Endometrial microvascular endothelial cells (primary cell): ENCODE results near the gene ZDHHC4. TPM values are rescaled to one million over a fixed set of nuclear protein-coding genes. Genes with fewer than 3 reads are reported as not detected.

Source experiments
- in situ Hi-C: cut with HindIII; loops from 2 replicates; pipeline ENCODE4 v1.10.0; 2017; ENCODE audit warnings: low sequenced_read_pairs, low pct_unique_long_range_greater_than_20kb; ENCODE audit errors: inconsistent ontology term
- total RNA-seq: library from RNA; depleted of rRNA; stranded (reverse); fragments of >200 nt; gene quantifications from one replicate; pipeline ENCODE4 v1.2.3, GENCODE V29; 2015; ENCODE audit errors: inconsistent ontology term

Gene ZDHHC4
- total RNA-seq, 1 donor from 2014 or later = 29.8 TPM

DNA sequence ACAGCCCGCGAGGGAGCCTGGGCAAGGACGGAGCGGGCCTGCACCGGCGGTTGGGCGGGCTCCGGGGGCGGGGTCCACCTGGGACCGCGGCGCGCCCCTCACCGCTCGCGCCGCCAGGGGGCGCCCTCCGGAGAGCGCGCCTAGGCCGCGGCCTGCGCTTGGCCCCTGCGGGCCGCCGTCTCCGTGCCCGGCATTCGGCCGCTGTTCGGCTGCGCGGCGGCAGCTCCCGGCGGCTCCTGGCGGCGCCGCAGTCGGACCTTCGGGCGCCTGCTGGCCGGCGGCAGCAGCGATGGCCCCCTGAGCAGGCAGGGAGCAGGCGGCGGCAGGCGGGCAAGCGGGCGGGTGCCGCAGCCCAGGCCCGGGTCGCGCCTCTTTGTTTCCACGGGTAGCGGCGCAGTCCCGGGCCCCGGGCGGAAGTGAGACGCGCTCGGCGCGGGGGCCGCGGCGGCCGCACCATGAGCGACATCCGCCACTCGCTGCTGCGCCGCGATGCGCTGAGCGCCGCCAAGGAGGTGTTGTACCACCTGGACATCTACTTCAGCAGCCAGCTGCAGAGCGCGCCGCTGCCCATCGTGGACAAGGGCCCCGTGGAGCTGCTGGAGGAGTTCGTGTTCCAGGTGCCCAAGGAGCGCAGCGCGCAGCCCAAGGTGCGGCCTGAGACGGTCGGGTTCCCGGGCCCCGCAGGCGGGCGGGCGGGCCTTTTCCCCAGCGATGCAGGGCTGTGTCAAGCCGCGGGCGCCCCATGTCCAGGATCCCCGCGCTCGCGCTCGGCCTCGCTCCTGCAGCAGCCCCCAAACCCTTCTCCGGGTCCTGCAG lies 12.8 kb downstream of the ZDHHC4 start, which contains the start of gene INTS15:
INTS15 (plus strand) TSS at position 193 of the 816 bp plus-strand sequence; CDS start at position 456, 263 bp downstream.
- in situ Hi-C loops = no loop called here

DNA sequence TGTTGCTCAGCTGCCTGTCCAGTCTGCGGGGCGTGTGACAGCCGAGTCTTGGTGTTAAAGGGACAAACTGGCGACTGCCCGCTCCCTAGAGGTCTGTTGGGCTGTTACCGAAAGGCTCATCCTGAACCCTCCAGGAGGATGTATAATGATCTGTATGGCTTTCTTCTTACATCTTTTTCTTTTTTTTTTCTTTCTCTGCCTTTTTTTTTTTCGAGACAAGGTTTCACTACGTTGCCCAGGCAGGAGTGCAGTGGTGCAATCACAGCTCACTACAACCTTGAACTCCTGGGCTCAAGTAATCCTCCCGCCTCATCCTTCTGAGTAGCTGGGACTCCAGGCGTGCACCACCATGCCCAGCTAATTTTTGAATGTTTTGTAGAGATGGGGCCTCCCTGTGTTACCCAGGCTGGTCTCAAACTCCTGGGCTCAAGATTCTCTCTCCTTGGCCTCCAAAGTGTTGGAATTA lies 13.4 kb downstream of the ZDHHC4 start:
- in situ Hi-C loops = no loop called here

DNA sequence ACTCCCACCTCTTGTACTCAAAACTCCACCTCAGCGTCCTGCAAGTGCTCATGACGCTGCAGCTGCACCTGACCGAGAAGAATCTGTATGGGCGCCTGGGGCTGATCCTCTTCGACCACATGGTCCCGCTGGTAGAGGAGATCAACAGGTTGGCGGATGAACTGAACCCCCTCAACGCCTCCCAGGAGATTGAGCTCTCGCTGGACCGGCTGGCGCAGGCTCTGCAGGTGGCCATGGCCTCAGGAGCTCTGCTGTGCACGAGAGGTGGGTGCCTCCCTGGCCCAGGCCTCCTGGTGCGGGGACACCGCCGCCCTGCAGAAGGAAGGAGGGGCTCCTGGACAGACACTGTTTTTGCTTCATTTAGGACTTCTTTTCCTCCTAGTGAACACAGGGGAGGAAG lies 22.8 kb downstream of the ZDHHC4 start:
- in situ Hi-C loops = no loop called here

DNA sequence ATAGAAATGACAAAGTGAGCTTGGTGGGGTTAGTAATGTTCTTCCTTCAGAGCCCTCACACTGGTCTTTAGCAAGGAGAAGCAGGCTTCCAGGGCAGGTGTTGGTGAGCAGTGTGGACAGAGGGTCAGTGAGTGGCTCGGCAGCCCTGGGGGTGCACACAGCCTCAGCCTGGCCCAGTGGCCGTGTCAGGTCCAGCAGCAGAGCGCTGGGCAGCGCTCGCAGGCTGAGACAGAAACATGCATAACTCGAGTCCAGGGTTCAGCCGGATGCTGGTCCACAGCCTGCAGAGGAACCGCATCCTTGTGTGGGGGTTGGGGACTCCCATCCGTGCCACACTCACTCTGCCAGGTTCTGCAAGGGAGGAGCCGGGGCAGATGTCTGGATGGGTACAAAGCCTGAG lies 27.2 kb downstream of the ZDHHC4 start:
- in situ Hi-C loops = no loop called here

DNA sequence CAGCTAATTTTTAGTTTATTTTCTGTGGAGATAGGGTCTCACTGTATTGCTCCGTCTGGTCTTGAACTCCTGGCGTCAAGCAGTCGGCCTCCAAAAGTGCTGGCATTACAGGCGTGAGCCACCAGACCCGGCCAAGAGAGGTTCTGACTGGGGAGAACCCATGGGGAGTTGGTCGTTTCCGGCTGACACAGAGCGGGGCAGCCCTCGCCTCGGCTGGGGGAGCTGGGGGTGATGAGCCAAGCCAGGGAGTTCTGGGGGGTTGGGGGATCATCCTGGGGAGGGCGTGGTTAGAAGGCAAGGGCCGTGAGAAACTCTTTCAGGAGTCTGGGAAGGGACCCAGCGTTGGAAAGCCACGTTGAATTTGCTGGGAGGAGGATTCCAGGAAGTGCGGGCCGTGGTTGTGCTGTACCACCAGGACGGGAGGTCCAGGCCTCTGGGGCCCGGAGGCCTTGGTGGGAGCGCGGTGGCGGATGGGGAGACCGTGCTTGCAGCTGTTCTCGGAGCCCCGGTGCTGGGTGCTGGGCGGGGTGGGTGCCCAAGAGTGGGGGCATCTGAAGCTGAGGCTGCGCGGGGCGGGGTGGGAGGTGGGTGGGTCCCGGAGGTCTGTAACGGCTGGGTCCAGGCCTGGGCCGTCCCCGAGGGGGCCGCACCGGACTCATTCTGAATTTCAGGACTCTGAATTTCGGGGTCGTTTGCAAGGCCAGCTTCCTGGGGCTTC lies 29.8 kb downstream of the ZDHHC4 start:
- in situ Hi-C loops = no loop called here

DNA sequence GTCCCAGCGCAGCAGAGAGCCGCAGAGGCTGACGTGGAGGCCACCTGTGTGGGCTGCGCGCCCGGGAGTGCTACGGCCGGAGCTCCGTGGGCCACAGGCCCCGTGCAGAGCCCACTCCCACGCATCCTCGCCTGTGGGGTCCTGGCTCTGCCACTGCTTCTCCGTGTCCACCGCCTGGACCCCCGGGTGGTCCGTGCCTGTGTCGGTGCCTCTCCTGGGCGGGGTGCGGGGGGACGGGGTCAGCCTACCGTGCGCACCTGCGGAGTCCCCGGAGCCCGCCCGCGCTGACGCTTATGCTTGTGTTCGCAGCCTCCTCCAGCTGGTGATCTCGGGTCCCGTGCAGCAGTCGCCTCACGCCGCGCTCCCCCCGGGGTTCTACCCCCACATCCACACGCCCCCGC lies 30.4 kb downstream of the ZDHHC4 start:
- in situ Hi-C loops = no loop called here

DNA sequence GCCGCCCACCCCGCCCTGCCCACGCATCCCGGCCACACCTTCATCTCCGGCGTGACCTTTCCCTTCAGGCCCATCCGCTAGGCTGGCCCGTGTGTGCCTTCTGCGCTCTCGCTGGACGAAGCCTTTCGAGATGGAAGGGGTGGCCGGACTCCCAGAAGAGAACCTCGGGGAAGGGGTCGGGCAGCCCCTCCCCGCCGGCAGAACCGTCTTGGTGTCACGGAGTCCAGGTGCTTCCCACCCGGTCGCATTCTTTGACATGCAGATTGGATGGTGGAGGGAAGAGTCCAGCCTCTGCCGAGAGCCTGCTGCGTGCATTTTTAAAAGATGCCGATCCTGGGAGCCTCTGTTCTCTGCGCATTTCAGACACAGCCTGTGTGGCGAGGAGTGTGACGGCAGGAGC lies 30.8 kb downstream of the ZDHHC4 start:
- in situ Hi-C loops = no loop called here

DNA sequence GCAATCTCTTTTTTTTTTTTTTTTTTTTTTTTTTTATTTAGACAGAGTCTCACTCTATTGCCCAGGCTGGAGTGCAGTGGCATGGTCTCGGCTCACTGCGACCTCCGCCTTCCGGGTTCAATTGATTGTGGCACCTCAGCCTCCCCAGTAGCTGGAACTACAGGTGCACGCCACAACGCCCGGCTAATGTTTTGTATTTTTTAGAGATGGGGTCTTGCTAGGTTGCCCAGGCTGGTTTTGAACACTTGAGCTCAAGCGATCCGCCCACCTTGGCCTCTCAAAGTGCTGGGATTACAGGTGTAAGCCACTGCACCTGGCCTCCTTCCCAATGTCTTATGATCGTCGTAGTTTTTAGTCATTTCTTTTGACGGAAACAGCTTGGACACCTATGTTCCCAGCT lies 31.5 kb downstream of the ZDHHC4 start:
- in situ Hi-C loops = no loop called here

DNA sequence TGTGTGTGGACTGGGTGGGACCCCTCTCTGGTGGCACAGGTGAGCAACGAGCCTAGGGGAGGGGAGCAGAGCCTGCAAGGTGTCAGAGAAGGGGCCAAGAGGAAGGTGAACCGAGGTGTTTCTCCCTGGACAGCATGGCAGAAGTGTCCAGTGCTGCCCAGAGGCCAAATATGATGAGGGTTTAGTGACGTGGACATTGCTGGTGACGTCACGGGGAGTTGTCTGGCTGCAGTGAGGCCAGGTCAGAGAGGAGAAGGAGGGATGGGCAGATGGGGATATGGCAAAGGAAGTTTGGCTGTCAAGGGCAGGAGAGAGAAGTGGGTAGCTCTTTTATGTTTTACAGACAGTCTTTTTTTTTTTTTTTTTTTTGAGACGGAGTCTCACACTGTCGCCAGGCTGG lies 35.6 kb downstream of the ZDHHC4 start:
- in situ Hi-C loops = no loop called here

DNA sequence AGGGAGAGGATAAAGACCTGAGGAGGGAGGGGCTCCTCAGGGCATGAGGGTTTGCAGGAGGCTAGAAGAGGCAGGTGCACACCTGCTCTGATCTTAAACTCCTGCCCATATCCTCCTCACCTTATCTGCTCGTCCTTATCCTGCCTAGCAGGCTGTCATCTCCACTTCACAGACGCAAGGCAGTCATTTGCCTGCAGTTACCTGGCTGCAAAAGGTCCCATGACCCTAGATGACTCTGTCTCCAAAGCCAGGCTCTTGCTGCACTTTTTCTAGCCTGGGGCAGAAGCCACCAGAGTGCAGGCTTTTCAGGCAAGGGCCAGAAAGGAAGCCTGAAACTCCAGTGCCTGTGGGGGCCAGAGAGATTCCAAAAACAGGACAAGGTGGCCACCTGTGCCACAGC lies 36.5 kb downstream of the ZDHHC4 start:
- in situ Hi-C loops = no loop called here

DNA sequence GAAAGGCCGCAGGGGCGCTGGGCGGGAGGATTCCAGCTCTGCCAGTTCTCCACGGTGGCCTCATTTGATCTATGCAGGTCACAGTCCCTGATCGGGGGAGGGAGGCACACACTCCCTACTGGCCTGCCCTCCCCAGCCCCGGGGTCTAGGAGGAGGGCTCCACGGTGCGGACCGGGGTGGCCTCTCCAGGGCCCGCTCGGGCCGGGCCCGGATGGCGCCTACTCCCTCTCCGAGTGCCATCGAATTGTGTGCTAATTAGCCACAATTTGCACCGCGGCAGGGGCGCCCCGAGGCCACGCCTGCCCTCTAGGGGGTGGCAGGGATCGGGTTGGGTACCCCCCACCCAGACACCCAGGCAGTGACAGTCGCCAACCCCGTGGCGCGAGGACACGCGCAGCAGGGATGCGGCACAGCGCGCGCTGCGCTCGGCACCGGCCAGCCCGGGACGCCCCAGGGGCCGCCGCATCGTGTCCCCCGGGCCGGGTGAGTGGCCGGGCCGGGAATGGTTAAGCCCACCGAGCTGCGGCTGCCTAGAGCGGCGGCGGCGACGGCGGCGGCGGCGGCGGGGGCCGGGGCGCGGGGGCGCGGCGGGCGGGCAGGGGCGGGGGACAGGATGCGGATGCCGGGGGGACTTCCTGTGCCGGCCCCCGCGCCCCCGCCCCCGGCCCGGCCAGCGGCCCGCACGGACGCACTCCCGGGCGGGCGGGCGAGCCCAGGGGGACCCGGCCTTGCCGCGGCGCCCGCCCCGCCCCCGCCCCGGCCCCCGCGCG lies 37.9 kb downstream of the ZDHHC4 start, which contains the start of gene ZNF853:
ZNF853 (plus strand) TSS at position 658 of the 770 bp plus-strand sequence. CDS start 565 bp downstream, outside the sequence.
- in situ Hi-C loops = no loop called here

DNA sequence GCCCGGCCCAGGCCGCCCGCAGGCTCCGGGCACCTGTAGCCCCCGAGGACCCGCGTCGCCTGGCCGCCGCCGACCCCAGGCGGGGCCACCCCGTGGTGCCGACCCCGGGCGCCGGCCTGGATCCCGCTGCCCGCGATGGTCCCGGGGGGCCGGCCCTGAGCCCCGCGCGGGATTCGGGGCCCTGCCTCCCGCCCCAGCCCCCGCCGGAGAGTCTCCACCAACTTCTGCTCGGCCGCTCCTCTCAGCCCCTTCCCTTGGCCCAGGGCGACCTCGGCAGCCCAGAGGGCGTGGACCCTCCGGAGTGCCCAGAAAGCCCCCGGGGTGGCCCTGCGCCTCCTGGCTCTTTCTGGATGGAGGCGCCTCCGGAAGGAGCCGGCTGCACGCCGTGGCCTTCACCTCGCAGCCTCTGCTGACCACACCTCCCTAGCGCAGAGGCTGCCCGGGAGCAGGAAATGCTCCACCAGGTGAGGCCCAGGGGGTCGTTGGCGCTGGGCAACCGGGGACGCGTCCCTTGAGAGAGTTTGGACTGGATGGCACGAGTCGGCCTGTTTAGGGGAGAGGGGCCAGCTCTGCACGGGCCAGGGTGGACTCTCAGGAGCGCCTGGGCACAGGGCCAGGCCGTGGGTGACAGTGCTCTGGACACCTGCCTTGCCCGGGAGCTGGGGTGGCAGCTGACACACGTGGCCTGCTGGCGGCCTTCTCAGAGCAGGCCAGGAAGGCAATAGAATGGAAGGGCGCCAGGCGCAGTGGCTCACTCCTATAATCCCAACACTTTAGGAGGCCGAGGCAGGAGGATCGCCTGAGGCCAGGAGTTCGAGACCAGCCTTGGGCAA lies 38.7 kb downstream of the ZDHHC4 start:
- in situ Hi-C loops = no loop called here

DNA sequence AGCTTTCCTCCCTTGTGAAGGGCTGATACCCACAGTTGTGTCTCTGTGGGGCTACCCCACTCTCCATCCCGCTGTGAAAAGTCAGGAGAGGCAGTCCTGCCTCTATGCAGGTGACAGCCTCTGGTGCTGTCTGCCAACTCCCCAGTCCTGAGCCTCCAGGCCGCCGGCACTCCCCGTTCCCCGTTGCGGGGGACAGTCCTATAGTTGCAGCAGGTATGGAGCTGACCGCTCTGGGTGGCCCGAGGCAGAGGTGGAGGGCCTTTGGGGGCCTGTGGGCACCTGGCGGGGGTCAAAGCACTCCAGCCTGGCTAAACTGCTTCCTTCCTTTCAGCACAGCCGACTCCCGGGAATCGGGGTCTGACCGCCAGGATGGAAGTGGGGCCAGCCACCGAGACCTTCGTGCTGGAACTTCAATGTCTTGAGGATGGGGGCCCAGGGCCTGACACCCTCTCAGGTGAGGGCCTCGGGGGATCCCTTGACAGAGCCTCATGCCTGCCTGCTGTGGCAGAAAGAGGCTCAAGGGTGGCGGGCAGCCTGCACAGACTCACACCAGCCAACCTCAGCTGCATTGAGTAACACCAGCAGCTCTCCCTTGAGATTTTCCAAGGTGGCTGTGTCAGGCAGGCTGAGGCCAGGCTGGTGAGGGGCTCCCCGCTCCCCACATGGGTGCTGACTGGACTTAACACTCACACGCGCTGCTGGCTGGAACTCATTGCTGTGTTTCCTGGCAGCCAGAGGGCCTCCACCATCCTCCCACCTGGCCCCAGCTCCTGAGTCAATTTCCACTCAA lies 39.8 kb downstream of the ZDHHC4 start:
- in situ Hi-C loops = no loop called here

DNA sequence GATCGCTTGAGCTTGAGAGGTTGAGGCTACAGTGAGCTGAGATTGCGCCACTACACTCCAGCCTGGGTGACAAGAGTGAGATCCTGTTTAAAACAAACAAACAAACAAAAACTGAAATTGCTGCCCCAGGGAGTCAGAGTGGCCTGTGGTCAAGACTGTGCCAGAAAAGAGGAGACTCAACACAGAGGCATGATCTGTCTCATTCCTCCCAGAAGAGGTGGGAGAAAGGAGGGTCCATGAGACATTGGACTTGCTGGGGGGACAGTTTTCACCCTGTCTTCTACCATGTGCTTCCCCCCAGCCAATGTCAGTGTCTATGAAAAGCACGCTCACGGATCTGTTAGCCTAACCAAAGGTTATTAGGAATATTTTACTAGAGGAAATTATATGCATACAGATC lies 41.4 kb downstream of the ZDHHC4 start:
- in situ Hi-C loops = no loop called here

DNA sequence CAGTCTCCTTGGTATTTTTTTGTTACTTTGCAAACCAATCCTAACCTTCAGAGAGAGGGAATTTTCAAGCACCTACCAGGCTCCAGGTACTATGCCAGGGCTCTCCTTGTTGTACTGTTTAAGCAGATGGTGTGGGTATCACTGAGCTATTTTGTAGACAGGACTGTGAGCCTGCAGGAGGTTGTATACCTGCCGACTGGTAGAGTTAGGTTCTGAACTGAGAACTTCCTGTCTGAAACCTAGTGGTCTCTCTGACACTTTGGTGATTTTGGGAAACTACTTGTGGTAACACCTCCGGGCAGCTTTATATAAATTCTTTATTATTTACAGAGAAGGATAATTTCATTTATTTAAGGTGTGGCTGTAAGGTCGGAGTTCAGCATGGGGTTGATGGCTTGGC lies 42.7 kb downstream of the ZDHHC4 start:
- in situ Hi-C loops = no loop called here

DNA sequence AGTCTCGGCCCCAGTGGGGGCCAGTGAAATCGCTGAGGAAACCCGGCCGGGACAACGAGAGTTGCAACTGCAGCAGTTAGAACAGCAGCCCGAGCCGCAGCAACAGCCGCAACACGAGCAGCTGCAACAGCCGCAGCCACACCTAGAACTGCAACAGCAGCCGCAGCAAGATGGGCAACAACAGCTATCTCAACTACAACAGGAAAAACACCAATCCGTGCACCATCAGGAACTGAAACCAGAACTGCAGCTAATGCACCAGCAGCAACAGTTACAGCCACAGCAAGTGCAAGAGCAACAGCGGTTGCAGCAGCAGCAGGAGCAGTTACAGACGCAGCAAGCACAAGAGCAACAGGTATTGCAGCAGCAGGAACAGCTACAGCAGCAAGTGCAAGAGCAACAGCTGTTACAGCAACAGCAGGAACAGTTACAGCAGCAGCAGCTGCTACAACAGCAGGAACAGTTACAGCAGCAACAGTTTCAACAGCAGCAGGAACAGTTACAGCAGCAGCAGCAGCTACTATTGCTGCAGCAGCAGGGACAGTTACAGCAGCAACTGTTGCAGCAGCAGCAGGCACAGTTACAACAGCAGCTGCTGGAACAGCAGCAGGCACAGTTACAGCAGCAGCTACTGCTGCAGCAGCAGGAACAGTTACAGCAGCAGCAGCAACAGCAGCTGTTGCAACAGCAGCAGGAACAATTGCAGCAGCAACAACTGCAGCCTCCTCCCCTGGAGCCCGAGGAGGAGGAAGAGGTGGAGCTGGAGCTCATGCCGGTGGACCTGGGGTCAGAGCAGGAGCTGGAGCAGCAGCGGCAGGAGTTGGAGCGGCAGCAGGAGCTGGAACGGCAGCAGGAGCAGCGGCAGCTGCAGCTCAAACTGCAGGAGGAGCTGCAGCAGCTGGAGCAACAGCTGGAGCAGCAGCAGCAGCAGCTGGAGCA lies 44.2 kb downstream of the ZDHHC4 start:
- in situ Hi-C loops = no loop called here
